HFF-Myc (cell line): ENCODE measurements around the gene LARP1.

Source experiments
- DNase-seq: peaks from one replicate; pipeline ENCODE4 v3.0.0-alpha.2; 2011; ENCODE audit warnings: low read depth; ENCODE audit errors: extremely low read depth
- H3K4me3 ChIP-seq: replicated peaks from 2 replicates; pipeline ENCODE4 v1.5.1; 2011; ENCODE audit warnings: low read depth, mild to moderate bottlenecking, control low read depth, low read length
- CTCF ChIP-seq: IDR thresholded peaks from 2 replicates; pipeline ENCODE4 v1.5.1; 2012; ENCODE audit warnings: mild to moderate bottlenecking, low read depth, low read length, control low read depth; ENCODE audit errors: missing control alignments

The LARP1 gene

GRCh38 chr5:154813736-154814135, 58.6 kb downstream of the LARP1 start:
- no peak overlapping the region for H3K4me3 ChIP-seq
- no peak for DNase-seq
- TF ChIP-seq CTCF: no peak

- no peak for TF ChIP-seq CTCF
- no peak overlapping the region for H3K4me3 ChIP-seq
- DNase-seq: no peak
These were observed 59.8 kb downstream of the LARP1 start for GRCh38 chr5:154815025-154815424.

GRCh38 chr5:154815684-154816247, 60.6 kb downstream of the LARP1 start:
- DNase-seq: no peak
- no peak for TF ChIP-seq CTCF
- H3K4me3 ChIP-seq: no peak overlapping the region

GRCh38 chr5:154816891-154817492, 61.8 kb downstream of the LARP1 start:
- TF ChIP-seq CTCF: no peak
- no peak for DNase-seq
- H3K4me3 ChIP-seq: no peak overlapping the region

DNA sequence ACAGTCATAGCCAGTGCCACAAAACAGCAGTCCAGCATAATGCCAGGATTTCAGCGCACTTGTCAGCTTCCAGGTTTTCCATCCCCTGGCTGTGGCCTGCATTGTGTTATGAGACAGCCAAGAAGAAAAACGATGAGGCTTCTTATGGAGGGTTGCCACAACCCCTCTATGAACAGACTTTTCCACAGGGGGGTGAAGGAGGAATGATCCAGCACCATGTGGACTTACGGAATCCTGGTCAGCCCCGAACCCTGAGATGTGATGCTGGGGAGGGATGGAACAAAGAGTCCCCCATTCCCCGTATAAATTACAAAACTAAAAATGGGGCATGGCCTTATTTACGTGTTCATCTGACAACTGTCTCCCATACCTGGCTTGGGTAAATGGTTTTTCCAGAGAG, 62.6 kb downstream of the LARP1 start:
- H3K4me3 ChIP-seq: no peak overlapping the region
- DNase-seq: no peak
- no peak for TF ChIP-seq CTCF

DNA sequence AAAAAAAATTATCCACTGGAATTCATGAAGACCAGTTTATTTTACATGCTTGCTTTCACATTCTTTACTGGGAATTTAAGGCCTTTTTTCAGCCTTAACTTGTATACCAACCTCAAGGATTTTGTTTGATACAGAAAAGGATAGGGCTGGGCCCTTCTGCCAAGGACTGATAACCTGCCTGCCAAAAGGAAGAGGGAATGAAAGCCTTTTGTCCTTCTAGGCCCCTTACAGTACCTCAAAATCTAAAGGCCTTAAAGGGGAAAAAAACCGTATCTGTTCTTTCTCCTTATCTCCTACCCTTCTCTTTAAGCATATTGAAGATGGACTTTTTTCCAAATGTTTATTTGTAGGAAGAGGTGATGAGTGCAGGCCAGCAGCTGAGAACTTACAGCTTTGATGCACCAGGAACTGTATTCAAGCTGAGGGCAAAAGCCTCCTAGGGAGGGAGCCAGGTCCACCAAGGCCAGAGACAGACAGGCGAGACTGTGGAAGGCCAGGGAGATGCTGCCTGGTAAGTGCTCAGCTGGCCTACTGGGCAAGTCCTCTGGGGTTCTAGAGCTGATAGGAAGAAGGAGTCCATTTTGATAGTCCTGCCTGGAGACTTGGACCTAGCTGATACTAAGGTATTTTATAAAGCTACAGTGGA, 63.4 kb downstream of the LARP1 start:
- no peak for TF ChIP-seq CTCF
- DNase-seq: no peak

More for the DNA sequence above, 63.4 kb downstream of the LARP1 start:
- no peak overlapping the region for H3K4me3 ChIP-seq
